ENCODE measurements around the gene RMC1.

DNA sequence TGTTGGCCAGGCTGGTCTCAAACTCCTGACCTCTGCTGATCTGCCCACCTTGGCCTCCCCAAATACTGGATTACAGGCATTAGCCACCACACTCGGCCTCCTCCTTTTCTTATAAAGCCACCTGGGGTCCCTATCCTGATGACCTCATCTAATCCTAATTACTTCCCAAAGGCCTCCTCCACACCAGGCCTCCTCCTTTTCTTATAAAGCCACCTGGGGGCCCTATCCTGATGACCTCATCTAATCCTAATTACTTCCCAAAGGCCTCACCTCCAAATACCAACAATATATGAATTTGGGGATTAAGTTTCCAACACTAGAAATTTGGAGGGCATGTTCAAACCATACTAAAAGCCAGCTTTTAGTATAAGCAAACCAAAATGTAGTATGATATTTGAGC, 9.7 kb upstream of the RMC1 start:
- TF ChIP-seq, protein P1, sequence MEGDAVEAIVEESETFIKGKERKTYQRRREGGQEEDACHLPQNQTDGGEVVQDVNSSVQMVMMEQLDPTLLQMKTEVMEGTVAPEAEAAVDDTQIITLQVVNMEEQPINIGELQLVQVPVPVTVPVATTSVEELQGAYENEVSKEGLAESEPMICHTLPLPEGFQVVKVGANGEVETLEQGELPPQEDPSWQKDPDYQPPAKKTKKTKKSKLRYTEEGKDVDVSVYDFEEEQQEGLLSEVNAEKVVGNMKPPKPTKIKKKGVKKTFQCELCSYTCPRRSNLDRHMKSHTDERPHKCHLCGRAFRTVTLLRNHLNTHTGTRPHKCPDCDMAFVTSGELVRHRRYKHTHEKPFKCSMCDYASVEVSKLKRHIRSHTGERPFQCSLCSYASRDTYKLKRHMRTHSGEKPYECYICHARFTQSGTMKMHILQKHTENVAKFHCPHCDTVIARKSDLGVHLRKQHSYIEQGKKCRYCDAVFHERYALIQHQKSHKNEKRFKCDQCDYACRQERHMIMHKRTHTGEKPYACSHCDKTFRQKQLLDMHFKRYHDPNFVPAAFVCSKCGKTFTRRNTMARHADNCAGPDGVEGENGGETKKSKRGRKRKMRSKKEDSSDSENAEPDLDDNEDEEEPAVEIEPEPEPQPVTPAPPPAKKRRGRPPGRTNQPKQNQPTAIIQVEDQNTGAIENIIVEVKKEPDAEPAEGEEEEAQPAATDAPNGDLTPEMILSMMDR (IDR thresholded peaks at IDR 0.05) = no peak
- TF ChIP-seq POLR2A (IDR thresholded peaks at IDR 0.05) (no peak), POLR2AphosphoS5 (IDR thresholded peaks at IDR 0.05; ENCODE audit: insufficient read depth in 1 of 2, low read depth in 1 of 2) (no peak)
